Loucy (cell line): ENCODE data around the gene DTNBP1.

ENCODE experiments used
- H2AFZ ChIP-seq: fragments of 200-600 bp; sonication (generic); 2 replicates; pipeline ENCODE4 v1.6.0; 2016; ENCODE audit warnings: antibody characterized with exemption, mild to moderate bottlenecking, low read length, moderate library complexity
- H3F3A ChIP-seq: fragments of 200-600 bp; 2 replicates; pipeline ENCODE4 v1.6.0; 2016; ENCODE audit warnings: antibody characterized with exemption, low read depth, mild to moderate bottlenecking
- H3K27me3 ChIP-seq: fragments of 200-600 bp; sonication (generic); 2 replicates; pipeline ENCODE4 v1.6.1; 2014; ENCODE audit warnings: low read length, mild to moderate bottlenecking; ENCODE audit not compliant: insufficient read depth, poor library complexity, severe bottlenecking
- H3K36me3 ChIP-seq: fragments of 200-600 bp; sonication (generic); 2 replicates; pipeline ENCODE4 v1.6.1; 2016; ENCODE audit warnings: low read length; ENCODE audit not compliant: insufficient read depth
- H3K4me1 ChIP-seq: fragments of 200-600 bp; sonication (generic); 2 replicates; pipeline ENCODE4 v1.5.1; 2014; ENCODE audit warnings: low read length, mild to moderate bottlenecking; ENCODE audit not compliant: insufficient read depth, poor library complexity, severe bottlenecking
- H3K4me2 ChIP-seq: fragments of 200-600 bp; sonication (generic); 2 replicates; pipeline ENCODE4 v1.6.0; 2014; ENCODE audit warnings: antibody characterized with exemption, low read length, low read depth, mild to moderate bottlenecking; ENCODE audit not compliant: poor library complexity, severe bottlenecking
- H3K4me3 ChIP-seq: fragments of 200-600 bp; sonication (generic); 2 replicates; pipeline ENCODE4 v1.5.1; 2014; ENCODE audit warnings: low read length, mild to moderate bottlenecking, mixed read lengths; ENCODE audit not compliant: poor library complexity, severe bottlenecking
- H3K79me2 ChIP-seq: fragments of 200-600 bp; sonication (generic); 2 replicates; pipeline ENCODE4 v1.6.1; 2014; ENCODE audit warnings: low read length; ENCODE audit not compliant: insufficient read depth
- H3K9ac ChIP-seq: fragments of 200-600 bp; sonication (generic); 2 replicates; pipeline ENCODE4 v1.6.0; 2014; ENCODE audit warnings: mild to moderate bottlenecking, low read depth, low read length, moderate library complexity; ENCODE audit not compliant: poor library complexity, severe bottlenecking
- H3K9me2 ChIP-seq: fragments of 200-600 bp; sonication (generic); replicated peaks from 2 replicates; pipeline ENCODE4 v1.6.1; 2016; ENCODE audit warnings: low read depth, low read length, mixed read lengths
- H3K9me3 ChIP-seq: fragments of 200-600 bp; sonication (generic); 2 replicates; pipeline ENCODE4 v1.6.1; 2014; ENCODE audit warnings: mild to moderate bottlenecking, antibody characterized with exemption, low read length, low read depth; ENCODE audit not compliant: insufficient read depth
- H4K20me1 ChIP-seq: fragments of 200-600 bp; sonication (generic); 2 replicates; pipeline ENCODE4 v1.6.0; 2014; ENCODE audit warnings: antibody characterized with exemption, low read length, mild to moderate bottlenecking; ENCODE audit not compliant: insufficient read depth, poor library complexity, severe bottlenecking
- CTCF ChIP-seq: fragments of 200-600 bp; sonication (generic); conservative IDR thresholded peaks from 2 replicates; pipeline ENCODE4 v1.5.1; 2014; ENCODE audit warnings: mild to moderate bottlenecking, antibody characterized with exemption, low read length
- EZH2phosphoT487 ChIP-seq: fragments of 200-600 bp; IDR thresholded peaks from 2 replicates; pipeline ENCODE4 v1.6.1; 2018; ENCODE audit warnings: antibody characterized with exemption, mild to moderate bottlenecking, moderate library complexity, borderline replicate concordance

Gene DTNBP1

GRCh38 chr6:15674690-15675386 is 12.0 kb upstream of the DTNBP1 start:
- Histone ChIP-seq H3K27me3 (no peaks in the 10 kb centered on the region), H3K36me3 (no peaks in the 10 kb centered on the region), H3K79me2 (no peaks in the 10 kb centered on the region), H3K4me1 (peaks cover 30% of the 10 kb centered on the region), H3K4me3 (no peak overlapping the region), H4K20me1 (no peaks in the 10 kb centered on the region), H3K9me3 (no peaks in the 10 kb centered on the region), H3F3A (no peaks in the 10 kb centered on the region), H3K9ac (no peak overlapping the region), H2AFZ (peak overlapping the region; percentile 1; the same call in 1 of the 2 replicates), H3K9me2 (no peaks in the 10 kb centered on the region), H3K4me2 (peak overlapping the region; percentile 41)
- TF ChIP-seq CTCF, result no peak
- no peak for TF ChIP-seq EZH2phosphoT487

- Histone ChIP-seq H4K20me1 (no peaks in the 10 kb centered on the region), H3K9me2 (no peaks in the 10 kb centered on the region), H3F3A (no peaks in the 10 kb centered on the region), H2AFZ (no peak overlapping the region), H3K79me2 (no peaks in the 10 kb centered on the region), H3K4me2 (no peak overlapping the region), H3K9me3 (no peaks in the 10 kb centered on the region), H3K36me3 (no peaks in the 10 kb centered on the region), H3K4me1 (peaks cover 30% of the 10 kb centered on the region), H3K4me3 (no peak overlapping the region), H3K9ac (no peak overlapping the region), H3K27me3 (no peaks in the 10 kb centered on the region)
- no peak for TF ChIP-seq EZH2phosphoT487
- TF ChIP-seq CTCF, result no peak
These were observed 10.8 kb upstream of the DTNBP1 start for GRCh38 chr6:15673666-15674065.

GRCh38 chr6:15672818-15673217 is 10.0 kb upstream of the DTNBP1 start:
- H2AFZ ChIP-seq, result no peak overlapping the region
- H3K4me3 ChIP-seq, result no peak overlapping the region
- H3K9ac ChIP-seq, result no peak overlapping the region
- no peak for TF ChIP-seq EZH2phosphoT487
- no peak for TF ChIP-seq CTCF
- H3K9me3 ChIP-seq, result no peaks in the 10 kb centered on the region
- peaks cover 27% of the 10 kb centered on the region for H3K4me1 ChIP-seq
- no peaks in the 10 kb centered on the region for H3K27me3 ChIP-seq
- no peaks in the 10 kb centered on the region for H3F3A ChIP-seq
- H3K4me2 ChIP-seq, result no peak overlapping the region
- no peaks in the 10 kb centered on the region for H4K20me1 ChIP-seq
- no peaks in the 10 kb centered on the region for H3K36me3 ChIP-seq
- H3K9me2 ChIP-seq, result no peaks in the 10 kb centered on the region
- H3K79me2 ChIP-seq, result no peaks in the 10 kb centered on the region
